ENCODE data around the gene TLE4. TPM values are rescaled to one million over a fixed set of nuclear protein-coding genes. Genes with fewer than 3 reads are reported as not detected.

The TLE4 gene
- total RNA-seq, 1 experiment from 2014 or later, result 8.1 TPM

DNA sequence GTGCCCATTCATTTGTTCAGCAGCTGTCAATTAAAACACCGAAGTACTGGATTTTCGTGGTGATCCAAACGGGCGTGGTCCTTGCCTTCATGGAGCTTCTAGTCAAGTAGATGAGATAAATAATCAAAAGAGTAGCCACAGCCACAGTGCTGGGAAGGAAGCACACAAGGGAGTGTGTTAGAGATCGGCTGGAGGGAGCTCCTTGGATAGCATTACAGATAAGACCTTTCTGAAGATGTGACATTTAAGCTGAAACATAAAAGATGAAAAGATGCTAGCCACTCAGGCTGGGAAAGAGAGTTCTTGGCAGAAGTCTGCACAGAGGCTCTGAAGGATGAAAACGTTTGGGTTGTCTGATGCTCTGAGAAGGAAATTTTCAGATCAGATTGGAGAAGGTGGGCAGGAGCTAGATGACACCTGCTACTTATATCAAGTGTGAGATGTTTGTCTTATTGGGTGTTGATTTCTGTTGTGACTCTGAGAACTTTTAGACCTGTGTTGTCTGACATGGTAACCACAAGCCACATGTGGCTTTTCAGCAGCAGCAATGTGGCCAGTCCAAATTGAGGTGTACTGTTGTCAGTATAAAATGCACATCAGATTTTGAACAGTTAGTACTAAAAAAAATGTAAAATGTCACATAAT, 123.9 kb downstream of the TLE4 start:
- BruUV-seq (replicated peaks), result no TSS peak
- POLR2A ChIA-PET, result no interaction called here
- Mint-ChIP-seq H3K27ac (ENCODE audit: unreplicated experiment) (no peak overlapping the region), H3K27me3 (ENCODE audit: insufficient read depth, unreplicated experiment) (no peaks in the 10 kb centered on the region), H3K36me3 (ENCODE audit: insufficient read depth, unreplicated experiment) (no peaks in the 10 kb centered on the region), H3K4me3 (ENCODE audit: unreplicated experiment) (no peak overlapping the region), H3K4me1 (ENCODE audit: low read depth, unreplicated experiment) (no peaks in the 10 kb centered on the region), H3K9me3 (ENCODE audit: unreplicated experiment) (no peaks in the 10 kb centered on the region)
- Histone ChIP-seq H3K4me1 (no peaks in the 10 kb centered on the region), H3K36me3 (ENCODE audit: control insufficient read depth, insufficient read depth, low read length) (no peaks in the 10 kb centered on the region), H3K9me3 (no peaks in the 10 kb centered on the region), H3K27me3 (replicated peaks; ENCODE audit: control insufficient read depth, insufficient read depth, low read length) (no peaks in the 10 kb centered on the region), H3K4me3 (ENCODE audit: low read depth, low read length) (no peak overlapping the region)
- CTCF ChIA-PET, result no interaction called here
- no peak for TF ChIP-seq CTCF (IDR thresholded peaks at IDR 0.05; ENCODE audit: insufficient read depth in 1 of 2, low read depth in 1 of 2, low read length in 1 of 2, severe bottlenecking in 1 of 2, unreplicated experiment in 1 of 2)
- intact Hi-C loops (cut with micrococcal nuclease; ENCODE audit: unreplicated experiment), result no loop called here
- DNase-seq, result no peak

GRCh38 chr9:79698967-79699366, 127.2 kb downstream of the TLE4 start:
- intact Hi-C loops (cut with micrococcal nuclease; ENCODE audit: unreplicated experiment), result no loop called here
- H3K27me3 ChIP-seq (replicated peaks; ENCODE audit: control insufficient read depth, insufficient read depth, low read length), result no peaks in the 10 kb centered on the region
- no peak for DNase-seq
- BruUV-seq (replicated peaks), result no TSS peak
- Mint-ChIP-seq H3K4me1 (ENCODE audit: low read depth, unreplicated experiment) (no peaks in the 10 kb centered on the region), H3K27me3 (ENCODE audit: insufficient read depth, unreplicated experiment) (no peaks in the 10 kb centered on the region), H3K9me3 (ENCODE audit: unreplicated experiment) (no peaks in the 10 kb centered on the region), H3K36me3 (ENCODE audit: insufficient read depth, unreplicated experiment) (no peaks in the 10 kb centered on the region), H3K4me3 (ENCODE audit: unreplicated experiment) (no peak overlapping the region), H3K27ac (ENCODE audit: unreplicated experiment) (no peak overlapping the region)
- H3K4me1 ChIP-seq, result no peaks in the 10 kb centered on the region
- H3K4me3 ChIP-seq (ENCODE audit: low read depth, low read length), result no peak overlapping the region
- POLR2A ChIA-PET, result no interaction called here
- CTCF ChIA-PET, result no interaction called here
- H3K36me3 ChIP-seq (ENCODE audit: control insufficient read depth, insufficient read depth, low read length), result no peaks in the 10 kb centered on the region
- no peak for TF ChIP-seq CTCF (IDR thresholded peaks at IDR 0.05; ENCODE audit: insufficient read depth in 1 of 2, low read depth in 1 of 2, low read length in 1 of 2, severe bottlenecking in 1 of 2, unreplicated experiment in 1 of 2)
- no peaks in the 10 kb centered on the region for H3K9me3 ChIP-seq

DNA sequence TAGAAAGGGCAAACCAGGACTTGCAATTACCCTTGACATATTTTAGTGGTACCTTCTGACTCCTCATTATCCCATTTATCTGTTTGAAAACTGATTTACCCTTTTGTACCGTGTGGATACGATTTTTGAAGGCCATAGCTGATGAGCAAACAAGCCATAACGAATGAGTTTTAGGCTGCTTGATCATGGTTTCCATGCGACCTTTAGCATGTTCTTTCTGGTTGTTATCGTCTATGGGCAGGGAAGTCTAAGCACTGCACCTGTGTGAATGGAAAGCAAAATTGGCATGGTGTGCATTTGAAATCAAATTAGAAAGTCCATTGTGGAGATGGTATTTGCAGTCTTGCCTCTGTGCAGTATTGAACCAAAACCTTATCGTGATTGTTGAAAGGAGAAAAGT, 127.7 kb downstream of the TLE4 start:
- Mint-ChIP-seq H3K9me3 (ENCODE audit: unreplicated experiment) (no peaks in the 10 kb centered on the region), H3K4me3 (ENCODE audit: unreplicated experiment) (no peak overlapping the region), H3K27ac (ENCODE audit: unreplicated experiment) (no peak overlapping the region), H3K27me3 (ENCODE audit: insufficient read depth, unreplicated experiment) (no peaks in the 10 kb centered on the region), H3K36me3 (ENCODE audit: insufficient read depth, unreplicated experiment) (no peaks in the 10 kb centered on the region), H3K4me1 (ENCODE audit: low read depth, unreplicated experiment) (no peaks in the 10 kb centered on the region)
- CTCF ChIA-PET, result no interaction called here
- intact Hi-C loops (cut with micrococcal nuclease; ENCODE audit: unreplicated experiment), result no loop called here
- no peaks in the 10 kb centered on the region for H3K27me3 ChIP-seq (replicated peaks; ENCODE audit: control insufficient read depth, insufficient read depth, low read length)
- no peak for DNase-seq
- TF ChIP-seq CTCF (IDR thresholded peaks at IDR 0.05; ENCODE audit: insufficient read depth in 1 of 2, low read depth in 1 of 2, low read length in 1 of 2, severe bottlenecking in 1 of 2, unreplicated experiment in 1 of 2), result no peak
- H3K36me3 ChIP-seq (ENCODE audit: control insufficient read depth, insufficient read depth, low read length), result no peaks in the 10 kb centered on the region
- H3K9me3 ChIP-seq, result no peaks in the 10 kb centered on the region
- BruUV-seq (replicated peaks), result no TSS peak
- no peaks in the 10 kb centered on the region for H3K4me1 ChIP-seq
- POLR2A ChIA-PET, result no interaction called here
- H3K4me3 ChIP-seq (ENCODE audit: low read depth, low read length), result no peak overlapping the region
